Endothelial cell of umbilical vein (primary cell): ENCODE results near the gene ETV1. TPM values are rescaled to one million over a fixed set of nuclear protein-coding genes. Genes with fewer than 3 reads are reported as not detected.

ENCODE experiments used
- BruUV-seq: library from RNA; stranded (reverse); fragments of 400-500 nt; replicated peaks from 2 replicates; lab custom pipeline; 2021; lab: Mats Ljungman, UMichigan
- CTCF ChIA-PET: fragments of 300-600, 350-600 bp; sonication (Branson Sonifier 250); formaldehyde crosslinking; loops from one replicate; lab custom pipeline; 2021; ENCODE audit warnings: antibody characterized with exemption, inconsistent platforms; lab: Charles Lee
- POLR2A ChIA-PET: fragments of 300-600, 350-600 bp; sonication (Branson Sonifier 250); formaldehyde crosslinking; loops from one replicate; lab custom pipeline; 2021; ENCODE audit warnings: antibody characterized with exemption, inconsistent platforms; lab: Charles Lee
- DNase-seq: peaks from one replicate; pipeline ENCODE4 v3.0.0-alpha.2; 2011; ENCODE audit warnings: low read depth, low spot score
- FAIRE-seq: peaks from 2 replicates; lab custom pipeline; 2011; peaks lifted over from hg19 to GRCh38; lab: Jason Lieb, UNC
- H2AFZ ChIP-seq: 2 replicates; pipeline ENCODE4 v1.6.0; 2012; ENCODE audit warnings: low read depth, low read length, control low read depth, inconsistent platforms
- H3K27ac ChIP-seq: 2 replicates; pipeline ENCODE4 v1.5.1; 2011; ENCODE audit warnings: low read depth, mild to moderate bottlenecking, control low read depth, low read length, moderate library complexity; ENCODE audit not compliant: insufficient read depth
- H3K27me3 ChIP-seq, 2 experiments: 2 replicates each; pipeline versions ENCODE4 v1.6.0 to v1.6.1; 2011; ENCODE audit warnings: low read length in 2 of 2, mixed read lengths in 1 of 2; ENCODE audit not compliant: control insufficient read depth in 2 of 2, insufficient read depth in 2 of 2
- H3K36me3 ChIP-seq, 2 experiments: 2 replicates in 1 of 2; 3 replicates in 1 of 2; pipeline ENCODE4 v1.5.1; 2011; ENCODE audit warnings: low read length in 2 of 2, mild to moderate bottlenecking in 1 of 2, moderate library complexity in 1 of 2; ENCODE audit not compliant: control insufficient read depth in 2 of 2, insufficient read depth in 2 of 2; ENCODE audit errors: extremely low read depth in 1 of 2
- H3K4me1 ChIP-seq: 3 replicates; pipeline ENCODE4 v1.5.1; 2011; ENCODE audit warnings: mild to moderate bottlenecking, low read length; ENCODE audit not compliant: control insufficient read depth, insufficient read depth; ENCODE audit errors: extremely low read depth
- H3K4me2 ChIP-seq: 2 replicates; pipeline ENCODE4 v1.6.1; 2011; ENCODE audit warnings: low read length, control low read depth, mixed read lengths; ENCODE audit not compliant: insufficient read depth
- H3K4me3 ChIP-seq, 3 experiments: fragments of 200-600 bp in 1 of 3; sonication (generic), shearing (Covaris generic) in 1 of 3; replicated peaks in 1 of 3; 2 replicates each; pipeline ENCODE4 v1.5.1; 2011 to 2016; ENCODE audit warnings: control low read depth in 3 of 3, low read length in 3 of 3, mild to moderate bottlenecking in 2 of 3, inconsistent platforms in 1 of 3, low read depth in 1 of 3, moderate library complexity in 1 of 3; ENCODE audit not compliant: insufficient read depth in 1 of 3
- H3K79me2 ChIP-seq: 2 replicates; pipeline ENCODE4 v1.6.0; 2012; ENCODE audit warnings: low read length, inconsistent platforms; ENCODE audit not compliant: control insufficient read depth, insufficient read depth
- H3K9ac ChIP-seq: replicated peaks from 2 replicates; pipeline ENCODE3; 2011; ENCODE audit warnings: low read length, control low read depth; ENCODE audit not compliant: insufficient read depth; ENCODE audit errors: extremely low read depth
- H3K9me1 ChIP-seq: replicated peaks from 3 replicates; pipeline ENCODE4 v1.6.0; 2011; ENCODE audit warnings: mild to moderate bottlenecking, low read length; ENCODE audit not compliant: control insufficient read depth, insufficient read depth; ENCODE audit errors: extremely low read depth
- H3K9me3 ChIP-seq: replicated peaks from 2 replicates; pipeline ENCODE4 v1.5.1; 2012; ENCODE audit warnings: low read length, inconsistent platforms; ENCODE audit not compliant: control insufficient read depth, insufficient read depth
- H4K20me1 ChIP-seq: replicated peaks from 2 replicates; pipeline ENCODE3; 2011; ENCODE audit warnings: mild to moderate bottlenecking, low read length; ENCODE audit not compliant: control insufficient read depth, insufficient read depth; ENCODE audit errors: extremely low read depth
- EZH2 ChIP-seq: IDR thresholded peaks from 2 replicates; pipeline ENCODE4 v1.6.1; 2012; ENCODE audit warnings: borderline replicate concordance, low read depth, mild to moderate bottlenecking, moderate library complexity, low read length, inconsistent platforms; ENCODE audit not compliant: severe bottlenecking
- FOS ChIP-seq: IDR thresholded peaks from 2 replicates; pipeline ENCODE4 v1.6.1; 2011; ENCODE audit warnings: mild to moderate bottlenecking, low read length, moderate library complexity, borderline replicate concordance; ENCODE audit not compliant: insufficient read depth
- GATA2 ChIP-seq: IDR thresholded peaks from 2 replicates; pipeline ENCODE4 v1.7.0; 2011; ENCODE audit warnings: low read depth, mild to moderate bottlenecking, moderate library complexity, mixed read lengths, low read length; ENCODE audit not compliant: insufficient read length, insufficient read depth
- JUN ChIP-seq: IDR thresholded peaks from 2 replicates; pipeline ENCODE4 v1.6.1; 2011; ENCODE audit warnings: borderline replicate concordance, low read depth; ENCODE audit not compliant: insufficient read length, insufficient read depth
- MYC ChIP-seq: IDR thresholded peaks from one replicate; pipeline ENCODE4 v1.6.1; 2011; ENCODE audit warnings: mild to moderate bottlenecking, low read depth, low read length
- POLR2A ChIP-seq: IDR thresholded peaks from 2 replicates; pipeline ENCODE4 v1.6.1; 2012; ENCODE audit warnings: low read depth, mild to moderate bottlenecking, control low read depth, low read length
- POLR2AphosphoS5 ChIP-seq: IDR thresholded peaks from 2 replicates; pipeline ENCODE4 v1.6.1; 2012; ENCODE audit warnings: low read depth, mild to moderate bottlenecking, control low read depth, low read length, moderate library complexity; ENCODE audit not compliant: insufficient read depth
- dilution Hi-C: fragments of 300-500 bp; cut with MboI; formaldehyde crosslinking; loops from one replicate; pipeline ENCODE4 v1.15.0; 2019; ENCODE audit warnings: low sequenced_read_pairs; ENCODE audit not compliant: extremely low pct_ligation_motif_present
- intact Hi-C: fragments of 100-400 bp; cut with micrococcal nuclease; formaldehyde crosslinking; loops from one replicate; pipeline ENCODE4 v1.10.0; 2022
- polyA plus RNA-seq, 4 experiments: library from polyadenylated mRNA; depleted of rRNA in 3 of 4; stranded (reverse) in 3 of 4; unstranded in 1 of 4; fragments of >200 nt; gene quantifications; 2 replicates each; pipeline versions ENCODE4 v1.2.1 to v1.2.3, GENCODE V29; 2011 to 2012; ENCODE audit warnings: missing spikeins in 1 of 4
- total RNA-seq: library from RNA; stranded (reverse); gene quantifications from 2 replicates; pipeline ENCODE4 v1.2.3, GENCODE V29; 2021
- TF ChIP-seq, protein P1 (sequence below): IDR thresholded peaks from 2 replicates; pipeline ENCODE4 v1.6.1; 2011; ENCODE audit not compliant: insufficient read depth, insufficient read length
- TF ChIP-seq, protein P2 (sequence below), 2 donors: IDR thresholded peaks; 1 replicate in 1 of 2; 2 replicates in 1 of 2; pipeline ENCODE4 v1.5.1; 2011; ENCODE audit warnings: low read length in 2 of 2, mild to moderate bottlenecking in 2 of 2, moderate library complexity in 2 of 2, control low read depth in 1 of 2, inconsistent platforms in 1 of 2, low read depth in 1 of 2; ENCODE audit not compliant: insufficient read depth in 1 of 2; ENCODE audit errors: extremely low read depth in 1 of 2

Gene ETV1
- total and polyA plus RNA-seq, 2 donors (not counting 3 experiments of a cell fraction or from before 2014, with no cell fraction given) = 8.4 to 16.6 TPM

DNA sequence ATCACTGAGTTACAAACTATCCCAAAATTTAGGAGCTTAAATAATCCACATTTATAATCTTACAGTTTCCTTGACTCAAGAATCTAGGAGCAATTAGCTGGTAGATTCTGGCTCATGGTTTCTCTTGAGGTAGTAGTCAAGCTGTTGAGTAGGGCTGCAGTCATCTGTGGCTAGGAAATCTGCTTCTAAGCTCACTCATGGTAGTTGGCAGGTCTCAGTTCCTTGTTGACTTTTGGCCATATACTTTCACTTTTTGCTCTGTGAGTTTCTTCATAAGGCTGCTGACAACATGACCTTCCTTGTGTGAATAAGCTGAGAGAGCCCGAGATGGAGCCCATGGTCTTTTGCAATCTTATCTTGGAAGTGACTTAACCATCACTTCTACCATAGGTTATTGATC lies 10.8 kb upstream of the ETV1 start:
- intact Hi-C loops = no loop called here
- CTCF ChIA-PET = interaction anchor here (0.7 to 1.2 kb wide), 3 partner anchors 9 to 76 kb away, joined by 3 to 5 read pairs (median 4); no protein-coding TSS in a partner anchor
- Histone ChIP-seq H3K27me3 (no peaks in the 10 kb centered on the region), H3K9me3 (no peaks in the 10 kb centered on the region), H2AFZ (no peak overlapping the region), H3K27ac (no peak overlapping the region), H3K79me2 (no peaks in the 10 kb centered on the region), H3K4me2 (no peak overlapping the region), H3K9me1 (no peaks in the 10 kb centered on the region), H3K4me1 (no peaks in the 10 kb centered on the region), H3K4me3 (no peak overlapping the region), H3K9ac (no peak overlapping the region), H4K20me1 (no peaks in the 10 kb centered on the region), H3K36me3 (no peaks in the 10 kb centered on the region)
- no peak for FAIRE-seq
- BruUV-seq = no TSS peak
- TF ChIP-seq MYC = no peak
- TF ChIP-seq, protein P1, sequence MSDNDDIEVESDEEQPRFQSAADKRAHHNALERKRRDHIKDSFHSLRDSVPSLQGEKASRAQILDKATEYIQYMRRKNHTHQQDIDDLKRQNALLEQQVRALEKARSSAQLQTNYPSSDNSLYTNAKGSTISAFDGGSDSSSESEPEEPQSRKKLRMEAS = no peak
- no peak for TF ChIP-seq EZH2
- no peak for TF ChIP-seq JUN
- TF ChIP-seq FOS = no peak
- TF ChIP-seq POLR2A = no peak
- TF ChIP-seq GATA2 = no peak
- TF ChIP-seq POLR2AphosphoS5 = no peak
- TF ChIP-seq, protein P2, sequence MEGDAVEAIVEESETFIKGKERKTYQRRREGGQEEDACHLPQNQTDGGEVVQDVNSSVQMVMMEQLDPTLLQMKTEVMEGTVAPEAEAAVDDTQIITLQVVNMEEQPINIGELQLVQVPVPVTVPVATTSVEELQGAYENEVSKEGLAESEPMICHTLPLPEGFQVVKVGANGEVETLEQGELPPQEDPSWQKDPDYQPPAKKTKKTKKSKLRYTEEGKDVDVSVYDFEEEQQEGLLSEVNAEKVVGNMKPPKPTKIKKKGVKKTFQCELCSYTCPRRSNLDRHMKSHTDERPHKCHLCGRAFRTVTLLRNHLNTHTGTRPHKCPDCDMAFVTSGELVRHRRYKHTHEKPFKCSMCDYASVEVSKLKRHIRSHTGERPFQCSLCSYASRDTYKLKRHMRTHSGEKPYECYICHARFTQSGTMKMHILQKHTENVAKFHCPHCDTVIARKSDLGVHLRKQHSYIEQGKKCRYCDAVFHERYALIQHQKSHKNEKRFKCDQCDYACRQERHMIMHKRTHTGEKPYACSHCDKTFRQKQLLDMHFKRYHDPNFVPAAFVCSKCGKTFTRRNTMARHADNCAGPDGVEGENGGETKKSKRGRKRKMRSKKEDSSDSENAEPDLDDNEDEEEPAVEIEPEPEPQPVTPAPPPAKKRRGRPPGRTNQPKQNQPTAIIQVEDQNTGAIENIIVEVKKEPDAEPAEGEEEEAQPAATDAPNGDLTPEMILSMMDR (IDR thresholded peaks at IDR 0.05; ENCODE audit: extremely low read depth in 1 of 2, insufficient read depth in 1 of 2, low read depth in 1 of 2, low read length in 2 of 2) = no peak
- no peak for DNase-seq
- dilution Hi-C loops = no loop called here
- POLR2A ChIA-PET = no interaction called here
